Neural progenitor cell (in vitro differentiated cells): ENCODE measurements around the gene HS2ST1.

Source experiments
- CTCF ChIP-seq: fragments of 200-600 bp; sonication (generic); IDR thresholded peaks from 2 replicates; pipeline ENCODE4 v1.5.1; 2017; ENCODE audit warnings: antibody characterized with exemption, mild to moderate bottlenecking
- EZH2 ChIP-seq: fragments of 200-600 bp; sonication (generic); IDR thresholded peaks from 2 replicates; pipeline ENCODE4 v1.6.1; 2017; ENCODE audit warnings: antibody characterized with exemption, mild to moderate bottlenecking, moderate library complexity
- EZH2phosphoT487 ChIP-seq: fragments of 200-600 bp; sonication (generic); IDR thresholded peaks from 2 replicates; pipeline ENCODE4 v1.6.1; 2017; ENCODE audit warnings: antibody characterized with exemption

DNA sequence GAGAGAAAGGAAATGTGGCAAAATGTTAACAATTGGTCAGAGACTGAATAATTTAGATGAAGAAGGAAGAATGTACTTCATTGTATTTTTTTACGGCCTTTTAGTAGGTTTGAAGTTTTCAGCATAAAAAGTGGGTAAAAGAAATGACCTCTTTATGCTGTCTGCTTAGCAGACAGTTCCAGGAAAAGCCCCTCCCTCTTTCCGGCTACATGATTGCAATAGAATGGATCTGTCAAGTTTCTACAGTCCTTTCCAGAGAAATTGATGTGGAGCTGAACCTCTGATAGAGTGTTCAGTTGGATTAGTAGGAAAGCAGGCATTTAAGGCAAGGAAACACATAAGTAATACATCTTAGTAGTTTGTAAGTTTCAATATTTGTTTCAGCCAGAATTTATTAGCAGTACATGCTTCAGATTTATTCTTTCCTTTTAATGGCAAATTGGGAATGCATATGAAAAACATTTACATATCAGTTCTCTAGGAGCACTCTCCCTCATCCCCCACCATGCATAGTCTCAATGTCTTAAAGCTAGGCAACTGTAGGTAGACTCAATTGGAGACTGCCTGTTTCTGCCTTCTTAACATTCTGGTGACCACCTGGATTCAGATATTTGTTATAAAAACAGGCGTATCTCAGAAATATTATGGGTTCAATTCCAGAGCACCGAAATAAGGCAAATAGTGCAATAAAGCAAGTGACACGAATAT lies 36.4 kb downstream of the HS2ST1 start:
- TF ChIP-seq CTCF (no peak), EZH2 (no peak), EZH2phosphoT487 (no peak)
